GM12891 (cell line): ENCODE measurements around the gene SLC27A3.

Experiments
- PAX5 ChIP-seq: IDR thresholded peaks from 2 replicates; pipeline ENCODE4 v1.6.1; 2011; ENCODE audit warnings: low read length, moderate library complexity, mild to moderate bottlenecking; ENCODE audit not compliant: insufficient read depth, severe bottlenecking
- POLR2A ChIP-seq: IDR thresholded peaks from 2 replicates; pipeline ENCODE4 v1.6.1; 2011; ENCODE audit warnings: low read depth, low read length, control low read depth
- POLR2AphosphoS5 ChIP-seq: IDR thresholded peaks from 2 replicates; pipeline ENCODE4 v1.6.1; 2011; ENCODE audit warnings: low read depth, low read length, control low read depth
- SPI1 ChIP-seq: IDR thresholded peaks from 2 replicates; pipeline ENCODE4 v1.6.1; 2011; ENCODE audit warnings: low read depth, low read length, control low read depth
- TAF1 ChIP-seq: IDR thresholded peaks from 2 replicates; pipeline ENCODE4 v1.6.1; 2011; ENCODE audit warnings: low read depth, low read length, control low read depth

DNA sequence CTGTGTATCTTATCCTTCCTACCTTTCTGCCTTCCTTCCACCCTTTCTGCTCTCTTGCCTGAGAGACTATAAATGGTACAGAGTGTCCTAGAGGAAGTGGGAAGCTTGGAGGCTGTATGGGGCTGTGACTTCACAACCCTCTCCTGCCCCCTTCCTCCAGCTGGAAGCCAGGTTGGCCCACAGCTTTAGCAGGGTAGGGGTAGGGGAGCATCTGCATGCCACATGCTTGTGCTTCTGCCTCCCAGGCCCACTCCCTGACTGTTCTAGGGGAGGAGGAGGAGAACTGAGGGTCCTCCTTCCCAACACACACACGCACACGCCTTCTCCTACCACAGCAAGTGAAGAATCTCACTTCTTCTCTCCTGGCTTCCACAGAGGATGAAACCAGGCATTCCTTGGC, 3.9 kb upstream of the SLC27A3 start:
- no peak for TF ChIP-seq POLR2A
- TF ChIP-seq SPI1: no peak
- TF ChIP-seq POLR2AphosphoS5: no peak
- TF ChIP-seq TAF1: no peak
- TF ChIP-seq PAX5: no peak
